WTC11 (cell line): ENCODE measurements around the gene SLC38A8. TPM values are rescaled to one million over a fixed set of nuclear protein-coding genes. Genes with fewer than 3 reads are reported as not detected.

Source experiments
- ATAC-seq: fragments of 200-7000 bp; cut with Tn5 transposase; 2 replicates; pipeline ENCODE4 v1.10.0; 2021; ENCODE audit warnings: mild to moderate bottlenecking, moderate library complexity
- CTCF ChIA-PET: fragments of 300-600 bp; sonication (Branson Sonifier 250); formaldehyde crosslinking; loops from one replicate; lab custom pipeline; 2021; ENCODE audit warnings: antibody characterized with exemption; lab: Charles Lee
- POLR2A ChIA-PET: fragments of 350-600 bp; sonication (Branson Sonifier 250); formaldehyde crosslinking; loops from one replicate; lab custom pipeline; 2021; ENCODE audit warnings: antibody characterized with exemption; lab: Charles Lee
- DNase-seq: peaks from one replicate; pipeline ENCODE4 v3.0.0; 2021; ENCODE audit warnings: low spot score
- H3K27ac Mint-ChIP-seq: 2 replicates; pipeline ENCODE4 v1.8.0; 2021; ENCODE audit warnings: mixed read lengths
- H3K27me3 Mint-ChIP-seq: 2 replicates; pipeline ENCODE4 v1.8.0; 2021; ENCODE audit warnings: low read depth, mild to moderate bottlenecking, moderate library complexity, mixed read lengths
- H3K36me3 Mint-ChIP-seq: 2 replicates; pipeline ENCODE4 v1.8.0; 2021; ENCODE audit warnings: mixed read lengths
- H3K4me1 Mint-ChIP-seq: 2 replicates; pipeline ENCODE4 v1.8.0; 2022; ENCODE audit warnings: mixed read lengths
- H3K4me3 Mint-ChIP-seq: 2 replicates; pipeline ENCODE4 v1.8.0; 2021; ENCODE audit warnings: mild to moderate bottlenecking, moderate library complexity, mixed read lengths
- H3K9me3 Mint-ChIP-seq: 2 replicates; pipeline ENCODE4 v1.8.0; 2021; ENCODE audit warnings: mixed read lengths
- ATF1 ChIP-seq: sonication (generic); formaldehyde crosslinking; IDR thresholded peaks from 2 replicates; pipeline ENCODE4 v1.8.1; 2023; ENCODE audit warnings: mild to moderate bottlenecking, moderate library complexity, missing genetic modification reagents
- CBFB ChIP-seq: sonication (generic); formaldehyde crosslinking; IDR thresholded peaks from 2 replicates; pipeline ENCODE4 v1.8.1; 2022; ENCODE audit warnings: mild to moderate bottlenecking, low read depth, missing genetic modification reagents
- ERG ChIP-seq: fragments of 250-450 bp; sonication (Bioruptor Pico); IDR thresholded peaks from 2 replicates; pipeline ENCODE4 v1.8.0; 2021; ENCODE audit warnings: mild to moderate bottlenecking
- GRHL2 ChIP-seq: fragments of 250-450 bp; sonication (Bioruptor Pico); IDR thresholded peaks from 2 replicates; pipeline ENCODE4 v1.8.0; 2022; ENCODE audit warnings: mild to moderate bottlenecking, moderate library complexity; ENCODE audit not compliant: insufficient replicate concordance, severe bottlenecking
- IRF1 ChIP-seq: sonication (generic); formaldehyde crosslinking; IDR thresholded peaks from 2 replicates; pipeline ENCODE4 v1.8.0; 2023; ENCODE audit warnings: missing genetic modification reagents
- IRF2 ChIP-seq: sonication (generic); formaldehyde crosslinking; IDR thresholded peaks from 2 replicates; pipeline ENCODE4 v1.8.0; 2022; ENCODE audit warnings: low read depth, missing genetic modification reagents, borderline replicate concordance
- NFE2L1 ChIP-seq: sonication (generic); formaldehyde crosslinking; IDR thresholded peaks from 2 replicates; pipeline ENCODE4 v1.8.1; 2023; ENCODE audit warnings: missing genetic modification reagents
- NFYB ChIP-seq: sonication (generic); formaldehyde crosslinking; conservative IDR thresholded peaks from 2 replicates; pipeline ENCODE4 v1.8.0; 2022; ENCODE audit warnings: low read depth, missing genetic modification reagents
- PRRX2 ChIP-seq: fragments of 250-450 bp; sonication (Bioruptor Pico); IDR thresholded peaks from 2 replicates; pipeline ENCODE4 v1.8.0; 2021; ENCODE audit warnings: mild to moderate bottlenecking
- SP1 ChIP-seq: sonication (generic); formaldehyde crosslinking; conservative IDR thresholded peaks from 2 replicates; pipeline ENCODE4 v1.8.1; 2022; ENCODE audit warnings: missing genetic modification reagents
- TP53 ChIP-seq: sonication (generic); formaldehyde crosslinking; IDR thresholded peaks from 2 replicates; pipeline ENCODE4 v1.8.1; 2023; ENCODE audit warnings: mild to moderate bottlenecking, missing genetic modification reagents
- USF2 ChIP-seq: sonication (generic); formaldehyde crosslinking; IDR thresholded peaks from 2 replicates; pipeline ENCODE4 v1.8.1; 2023; ENCODE audit warnings: mild to moderate bottlenecking, missing genetic modification reagents, moderate library complexity
- ZNF219 ChIP-seq: sonication (generic); formaldehyde crosslinking; IDR thresholded peaks from 2 replicates; pipeline ENCODE4 v1.8.0; 2023; ENCODE audit warnings: missing genetic modification reagents, mild to moderate bottlenecking, borderline replicate concordance
- ZNF263 ChIP-seq: sonication (generic); formaldehyde crosslinking; IDR thresholded peaks from 2 replicates; pipeline ENCODE4 v1.8.1; 2022; ENCODE audit warnings: low read depth, mild to moderate bottlenecking, moderate library complexity, missing genetic modification reagents
- ZNF317 ChIP-seq: sonication (generic); formaldehyde crosslinking; IDR thresholded peaks from 2 replicates; pipeline ENCODE4 v1.8.1; 2023; ENCODE audit warnings: low read depth, mild to moderate bottlenecking, moderate library complexity, missing genetic modification reagents, borderline replicate concordance
- ZNF532 ChIP-seq: fragments of 250-450 bp; sonication (Bioruptor Pico); IDR thresholded peaks from 2 replicates; pipeline ENCODE4 v1.9.0; 2021; ENCODE audit warnings: mild to moderate bottlenecking, borderline replicate concordance
- ZSCAN18 ChIP-seq: fragments of 250-450 bp; sonication (Bioruptor Pico); IDR thresholded peaks from 2 replicates; pipeline ENCODE4 v2.1.2; 2022; ENCODE audit warnings: mild to moderate bottlenecking, moderate library complexity
- total RNA-seq: library from RNA; stranded (reverse); gene quantifications from 3 replicates; pipeline ENCODE4 v1.2.3, GENCODE V29; 2021

Gene SLC38A8
- total RNA-seq, 1 experiment from 2014 or later, result not detected

- CTCF ChIA-PET, result no interaction called here
- Mint-ChIP-seq H3K4me1 (peaks cover 7% of the 10 kb centered on the region), H3K4me3 (no peak overlapping the region), H3K27ac (no peak overlapping the region), H3K27me3 (peaks cover 16% of the 10 kb centered on the region), H3K9me3 (peaks cover 14% of the 10 kb centered on the region), H3K36me3 (peaks cover 11% of the 10 kb centered on the region)
- POLR2A ChIA-PET, result no interaction called here
- ATAC-seq (no peak), DNase-seq (no peak)
- no peak for TF ChIP-seq ERG (CRISPR knock-in tag)
- no peak for TF ChIP-seq ZSCAN18 (CRISPR knock-in tag)
- TF ChIP-seq NFE2L1, result no peak
- TF ChIP-seq CBFB (CRISPR knock-in tag), result no peak
- TF ChIP-seq ZNF317, result no peak
- TF ChIP-seq ZNF219 (CRISPR knock-in tag), result no peak
- TF ChIP-seq IRF1 (CRISPR knock-in tag), result no peak
- TF ChIP-seq TP53, result no peak
- TF ChIP-seq ZNF532 (CRISPR knock-in tag), result no peak
- TF ChIP-seq SP1 (CRISPR knock-in tag), result no peak
- TF ChIP-seq GRHL2 (CRISPR knock-in tag), result no peak
- TF ChIP-seq PRRX2 (CRISPR knock-in tag), result no peak
- no peak for TF ChIP-seq ZNF263 (CRISPR knock-in tag)
- TF ChIP-seq USF2 (CRISPR knock-in tag), result no peak
- TF ChIP-seq ATF1 (CRISPR knock-in tag), result no peak
- TF ChIP-seq IRF2 (CRISPR knock-in tag), result no peak
- no peak for TF ChIP-seq NFYB (CRISPR knock-in tag)
Measured at GRCh38 chr16:83973581-83974385, 68.8 kb downstream of the SLC38A8 start.
